GM12874 (cell line): Measurements from ENCODE around the gene BICC1.

Source experiments
- CTCF ChIP-seq: IDR thresholded peaks from 2 replicates; pipeline ENCODE4 v1.5.1; 2011; ENCODE audit warnings: low read depth, mild to moderate bottlenecking, control low read depth, low read length, moderate library complexity; ENCODE audit not compliant: insufficient read depth

BICC1 gene

GRCh38 chr10:58609532-58610150, 97.0 kb downstream of the BICC1 start:
- no peak for TF ChIP-seq CTCF

- no peak for TF ChIP-seq CTCF
Measured at GRCh38 chr10:58615237-58615935, 102.7 kb downstream of the BICC1 start.

GRCh38 chr10:58618158-58618676, 105.5 kb downstream of the BICC1 start:
- TF ChIP-seq CTCF = no peak

- TF ChIP-seq CTCF = no peak
Measured at GRCh38 chr10:58621379-58622077, 108.9 kb downstream of the BICC1 start.

GRCh38 chr10:58622246-58622645, 109.6 kb downstream of the BICC1 start:
- TF ChIP-seq CTCF = no peak

GRCh38 chr10:58625070-58625469, 112.4 kb downstream of the BICC1 start:
- no peak for TF ChIP-seq CTCF

GRCh38 chr10:58627392-58627791, 114.7 kb downstream of the BICC1 start:
- TF ChIP-seq CTCF = no peak
